Measurements from ENCODE around the gene HMOX2. TPM values are rescaled to one million over a fixed set of nuclear protein-coding genes. Genes with fewer than 3 reads are reported as not detected.

The HMOX2 gene
- total RNA-seq, 4 donors from 2014 or later: 26.6 to 45.9 (median 44.7) TPM

DNA sequence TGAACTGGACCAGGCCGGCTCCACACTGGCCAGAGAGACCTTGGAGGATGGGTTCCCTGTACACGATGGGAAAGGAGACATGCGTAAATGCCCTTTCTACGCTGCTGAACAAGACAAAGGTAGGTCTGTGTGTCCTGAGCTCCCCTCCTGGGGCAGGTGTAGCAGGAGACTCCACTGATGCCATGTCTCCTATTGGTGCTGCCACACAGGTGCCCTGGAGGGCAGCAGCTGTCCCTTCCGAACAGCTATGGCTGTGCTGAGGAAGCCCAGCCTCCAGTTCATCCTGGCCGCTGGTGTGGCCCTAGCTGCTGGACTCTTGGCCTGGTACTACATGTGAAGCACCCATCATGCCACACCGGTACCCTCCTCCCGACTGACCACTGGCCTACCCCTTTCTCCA, 33.2 kb downstream of the HMOX2 start:
- no peak for DNase-seq (ENCODE audit: extremely low spot score)
- Histone ChIP-seq H3K27me3 (no peaks in the 10 kb centered on the region), H3K4me3 (no peak overlapping the region), H3K9me3 (no peaks in the 10 kb centered on the region), H3K27ac (replicated peaks in 1 of 4) (no peak overlapping the region), H3K4me1 (peaks cover 31 to 42% (median 36%) of the 10 kb centered on the region in 4 donors), H3K36me3 (peaks cover 36 to 90% (median 74%) of the 10 kb centered on the region in 4 donors)
- TF ChIP-seq, protein P1, sequence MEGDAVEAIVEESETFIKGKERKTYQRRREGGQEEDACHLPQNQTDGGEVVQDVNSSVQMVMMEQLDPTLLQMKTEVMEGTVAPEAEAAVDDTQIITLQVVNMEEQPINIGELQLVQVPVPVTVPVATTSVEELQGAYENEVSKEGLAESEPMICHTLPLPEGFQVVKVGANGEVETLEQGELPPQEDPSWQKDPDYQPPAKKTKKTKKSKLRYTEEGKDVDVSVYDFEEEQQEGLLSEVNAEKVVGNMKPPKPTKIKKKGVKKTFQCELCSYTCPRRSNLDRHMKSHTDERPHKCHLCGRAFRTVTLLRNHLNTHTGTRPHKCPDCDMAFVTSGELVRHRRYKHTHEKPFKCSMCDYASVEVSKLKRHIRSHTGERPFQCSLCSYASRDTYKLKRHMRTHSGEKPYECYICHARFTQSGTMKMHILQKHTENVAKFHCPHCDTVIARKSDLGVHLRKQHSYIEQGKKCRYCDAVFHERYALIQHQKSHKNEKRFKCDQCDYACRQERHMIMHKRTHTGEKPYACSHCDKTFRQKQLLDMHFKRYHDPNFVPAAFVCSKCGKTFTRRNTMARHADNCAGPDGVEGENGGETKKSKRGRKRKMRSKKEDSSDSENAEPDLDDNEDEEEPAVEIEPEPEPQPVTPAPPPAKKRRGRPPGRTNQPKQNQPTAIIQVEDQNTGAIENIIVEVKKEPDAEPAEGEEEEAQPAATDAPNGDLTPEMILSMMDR (IDR thresholded peaks at IDR 0.05): no peak
- TF ChIP-seq POLR2AphosphoS5 (IDR thresholded peaks at IDR 0.05) (no peak), EP300 (IDR thresholded peaks at IDR 0.05) (no peak), POLR2A (IDR thresholded peaks at IDR 0.05; ENCODE audit: low read depth) (no peak)
- intact Hi-C loops (cut with DNase I): no loop called here
- WGBS: 88% methylated on average over 8 of the region's 8 CpGs

DNA sequence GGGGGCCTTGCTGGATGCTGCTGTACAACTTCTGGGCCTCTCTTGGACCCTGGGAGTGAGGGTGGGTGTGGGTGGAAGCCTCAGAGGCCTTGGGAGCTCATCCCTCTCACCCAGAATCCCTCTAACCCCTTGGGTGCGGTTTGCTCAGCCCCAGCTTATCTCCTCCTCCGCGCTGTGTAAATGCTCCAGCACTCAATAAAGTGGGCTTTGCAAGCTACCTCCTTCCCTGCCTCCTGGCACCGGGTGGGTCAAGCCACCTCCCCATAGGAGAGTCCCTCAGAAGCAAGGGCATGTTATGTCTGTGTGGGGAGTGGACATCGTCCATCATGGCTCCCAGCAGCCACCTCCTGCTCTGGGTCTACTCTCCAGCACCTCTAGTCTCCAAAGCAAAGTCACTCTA, 33.9 kb downstream of the HMOX2 start:
- intact Hi-C loops (cut with DNase I): no loop called here
- DNase-seq (ENCODE audit: extremely low spot score): no peak
- Histone ChIP-seq H3K36me3 (peaks cover 36 to 90% (median 74%) of the 10 kb centered on the region in 4 donors), H3K27me3 (no peaks in the 10 kb centered on the region), H3K4me3 (no peak overlapping the region), H3K9me3 (no peaks in the 10 kb centered on the region), H3K27ac (replicated peaks in 1 of 4) (no peak overlapping the region), H3K4me1 (peaks cover 38 to 49% (median 42%) of the 10 kb centered on the region in 4 donors)
- TF ChIP-seq, protein P1 (IDR thresholded peaks at IDR 0.05): no peak
- TF ChIP-seq EP300 (IDR thresholded peaks at IDR 0.05): no peak
- no peak for TF ChIP-seq POLR2A (IDR thresholded peaks at IDR 0.05; ENCODE audit: low read depth)
- no peak for TF ChIP-seq POLR2AphosphoS5 (IDR thresholded peaks at IDR 0.05)
- WGBS: 76% methylated on average over 5 of the region's 5 CpGs

DNA sequence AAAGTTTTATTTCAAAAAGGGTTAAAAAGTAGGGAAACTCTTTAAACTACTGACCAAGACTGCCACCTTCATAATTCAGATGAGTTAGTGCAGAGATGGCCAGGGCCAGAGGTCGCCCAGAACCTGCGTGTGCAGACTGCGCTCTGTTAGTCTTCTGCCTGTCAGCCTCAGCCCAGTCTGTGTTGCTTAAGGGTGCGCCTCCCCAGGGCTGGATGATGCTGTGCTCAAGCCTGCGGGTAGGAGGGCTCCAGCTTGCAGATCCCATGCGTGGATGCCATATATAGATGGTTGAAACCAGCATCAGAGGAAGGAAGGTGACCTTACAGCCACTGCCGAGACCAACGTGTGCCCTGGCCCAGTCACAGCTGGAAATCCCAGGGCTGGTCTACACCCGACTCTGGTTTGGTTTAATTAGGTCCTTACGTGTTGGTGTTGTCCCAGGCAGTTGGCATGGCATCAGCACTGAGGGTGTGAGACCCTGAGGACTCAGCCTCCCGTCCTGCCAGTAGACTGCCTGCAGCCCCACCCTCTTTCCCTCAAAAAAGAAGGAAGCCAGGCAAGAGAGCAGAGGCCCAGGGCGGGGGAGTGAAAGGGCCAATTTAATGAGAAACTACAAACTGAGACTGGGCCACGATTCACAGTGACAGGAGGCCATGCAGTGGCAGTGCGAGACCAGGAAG, 34.7 kb downstream of the HMOX2 start:
- Histone ChIP-seq H3K4me1 (peaks cover 42 to 57% (median 47%) of the 10 kb centered on the region in 4 donors), H3K36me3 (peaks cover 36 to 83% (median 71%) of the 10 kb centered on the region in 4 donors), H3K9me3 (no peaks in the 10 kb centered on the region), H3K27ac (replicated peaks in 1 of 4) (peak overlapping the region in 1 of 4 donors; percentile 0), H3K27me3 (no peaks in the 10 kb centered on the region), H3K4me3 (no peak overlapping the region)
- 65% methylated on average over 14 of the region's 14 CpGs for WGBS
- no peak for DNase-seq (ENCODE audit: extremely low spot score)
- TF ChIP-seq POLR2AphosphoS5 (IDR thresholded peaks at IDR 0.05): no peak
- TF ChIP-seq POLR2A (IDR thresholded peaks at IDR 0.05; ENCODE audit: low read depth): no peak
- no peak for TF ChIP-seq EP300 (IDR thresholded peaks at IDR 0.05)
- TF ChIP-seq, protein P1 (IDR thresholded peaks at IDR 0.05): no peak
- intact Hi-C loops (cut with DNase I): no loop called here

DNA sequence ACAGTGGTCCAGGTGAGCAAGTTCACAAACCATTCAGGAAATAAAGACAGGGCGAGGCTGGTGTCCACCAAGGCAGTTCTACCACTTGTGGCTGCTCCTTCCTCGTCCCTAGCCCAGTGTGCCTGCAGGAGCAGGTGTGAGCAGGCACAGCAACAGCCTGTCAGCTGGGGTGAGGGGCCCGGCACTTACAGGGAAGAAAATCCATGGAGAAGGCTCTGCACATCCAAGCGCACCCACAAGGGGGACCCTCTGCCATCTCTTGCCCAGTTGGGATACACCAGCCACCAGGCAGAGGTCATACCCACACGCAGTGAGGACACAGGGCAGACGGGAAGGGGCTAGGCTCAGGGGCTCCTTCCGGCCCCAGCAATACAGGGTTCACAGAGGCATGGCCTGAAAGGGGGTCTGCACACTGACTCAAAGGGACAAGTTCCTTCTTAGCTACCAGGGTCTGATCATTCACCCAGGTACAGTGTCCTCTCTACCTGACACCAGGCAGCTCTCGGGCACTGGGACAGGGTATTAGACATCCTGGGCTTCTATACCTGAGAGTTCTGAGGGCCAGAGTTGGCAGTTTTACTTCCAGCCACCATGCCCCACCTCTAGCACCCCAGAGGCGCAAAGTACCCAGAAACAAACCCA, 35.4 kb downstream of the HMOX2 start:
- no peak for DNase-seq (ENCODE audit: extremely low spot score)
- H3K27me3 ChIP-seq: no peaks in the 10 kb centered on the region
- peaks cover 36 to 76% (median 71%) of the 10 kb centered on the region in 4 donors for H3K36me3 ChIP-seq
- peak overlapping the region in 1 of 4 donors; percentile 0 for H3K27ac ChIP-seq (replicated peaks in 1 of 4)
- H3K9me3 ChIP-seq: no peaks in the 10 kb centered on the region
- WGBS: 74% methylated on average over 6 of the region's 9 CpGs
- no peak overlapping the region for H3K4me3 ChIP-seq
- intact Hi-C loops (cut with DNase I): no loop called here
- peaks cover 47 to 59% (median 50%) of the 10 kb centered on the region in 4 donors for H3K4me1 ChIP-seq
- TF ChIP-seq, protein P1 (IDR thresholded peaks at IDR 0.05): peak; percentile 36 to 64 (median 52)
- TF ChIP-seq POLR2A (IDR thresholded peaks at IDR 0.05; ENCODE audit: low read depth): no peak

Measured in esophagus muscularis mucosa (tissue), 4 donors.